Left cardiac atrium (tissue), 4 donors: ENCODE data around the gene ZNF580. TPM values are rescaled to one million over a fixed set of nuclear protein-coding genes. Genes with fewer than 3 reads are reported as not detected.

Experiments
- ATAC-seq, 2 donors: fragments of 200-7000 bp; cut with Tn5 transposase; one replicate each; pipeline ENCODE4 v1.9.1; 2020; ENCODE audit warnings: mild to moderate bottlenecking in 2 of 2, moderate library complexity in 2 of 2
- DNase-seq: peaks from one replicate; pipeline ENCODE4 v3.0.0-alpha.2; 2020
- intact Hi-C, 2 donors: fragments of 100-400 bp; cut with DNase I; formaldehyde crosslinking; loops; one replicate each; pipeline versions ENCODE4 v1.14.1 to v1.15.1; 2022 to 2023
- total RNA-seq, 2 donors: library from RNA; stranded (reverse); fragmentation: NEBNext Ultra II Directional; extraction: Animal tissue kit (Norgen Biotek cat#: 25700); gene quantifications; one replicate each; pipeline ENCODE4 v1.2.1, GENCODE V29; 2021
- donor health status: DM: no; HTN: yes; CAD: no.
- donor health status: DM: no; HTN: yes; CAD: no; lungs with severe emphysema.
- donor health status: DM: yes; HTN: yes; CAD: no.
- donor health status: Dilated cardiomyopathy.

ZNF580 gene
- total RNA-seq, 2 donors from 2014 or later = 17.7 to 27.7 TPM

DNA sequence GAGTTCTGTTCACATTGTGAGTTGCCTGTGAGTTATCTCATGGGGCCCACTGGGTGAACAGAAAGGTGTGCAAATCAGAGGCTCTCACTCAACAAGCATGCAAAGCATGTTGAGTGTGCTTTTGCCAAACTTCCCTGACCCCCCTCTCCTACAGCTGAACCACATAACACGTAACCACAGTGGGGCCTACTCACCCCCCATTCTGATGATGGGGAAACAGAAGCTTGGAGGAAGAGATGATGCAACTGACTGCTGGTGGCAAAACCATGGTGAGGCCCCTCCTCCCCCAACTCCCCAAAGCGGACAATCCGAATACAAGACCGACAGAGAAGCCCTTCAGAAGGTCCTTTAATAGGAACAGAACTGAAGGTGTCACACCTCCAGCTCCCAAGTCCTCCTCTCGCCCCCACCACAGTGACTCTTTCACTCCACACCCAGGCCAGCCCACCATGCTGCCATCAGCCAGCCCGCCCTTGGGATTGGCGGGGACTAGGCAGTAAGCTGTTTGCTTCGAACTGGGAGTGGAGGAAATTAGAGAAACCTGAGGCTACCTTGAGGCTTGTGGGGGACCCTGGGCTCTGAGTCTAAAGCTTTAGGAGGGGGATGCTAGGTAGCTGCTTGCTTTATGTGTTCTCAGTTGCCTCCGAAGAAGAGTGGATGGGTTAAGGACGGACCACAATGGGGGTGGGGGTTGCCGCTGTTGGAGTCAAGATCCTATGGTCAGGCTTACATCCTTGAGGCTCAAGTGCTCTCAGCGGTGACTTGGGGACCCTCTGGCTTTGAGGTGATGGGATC lies 20.2 kb upstream of the ZNF580 start:
- intact Hi-C loops = no loop called here
- ATAC-seq = no peak
- DNase-seq = no peak

DNA sequence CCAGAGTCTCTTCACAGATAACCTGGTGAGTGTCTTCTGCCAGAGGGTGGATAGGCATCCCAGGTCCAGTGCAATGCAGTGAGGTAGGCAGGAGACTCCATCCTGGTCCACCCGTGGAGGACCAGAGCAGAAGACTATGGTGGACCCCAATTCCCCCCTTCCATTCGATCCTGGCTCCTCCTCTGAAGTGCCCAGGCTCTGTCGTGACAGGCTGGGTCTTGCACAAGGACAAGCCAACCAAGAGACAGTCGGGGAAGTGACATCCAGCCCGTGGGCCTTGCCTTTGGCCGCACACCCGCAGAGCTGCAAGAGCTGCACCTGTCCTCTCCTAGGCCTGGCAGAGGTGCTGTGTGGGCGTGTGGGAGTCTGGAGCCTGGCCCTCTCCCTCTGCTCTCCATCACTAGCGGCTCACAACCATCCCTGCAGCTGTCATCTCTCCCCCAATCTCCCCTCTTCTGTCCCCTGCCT lies 19.6 kb upstream of the ZNF580 start:
- intact Hi-C loops = no loop called here
- DNase-seq = no peak
- ATAC-seq = no peak

DNA sequence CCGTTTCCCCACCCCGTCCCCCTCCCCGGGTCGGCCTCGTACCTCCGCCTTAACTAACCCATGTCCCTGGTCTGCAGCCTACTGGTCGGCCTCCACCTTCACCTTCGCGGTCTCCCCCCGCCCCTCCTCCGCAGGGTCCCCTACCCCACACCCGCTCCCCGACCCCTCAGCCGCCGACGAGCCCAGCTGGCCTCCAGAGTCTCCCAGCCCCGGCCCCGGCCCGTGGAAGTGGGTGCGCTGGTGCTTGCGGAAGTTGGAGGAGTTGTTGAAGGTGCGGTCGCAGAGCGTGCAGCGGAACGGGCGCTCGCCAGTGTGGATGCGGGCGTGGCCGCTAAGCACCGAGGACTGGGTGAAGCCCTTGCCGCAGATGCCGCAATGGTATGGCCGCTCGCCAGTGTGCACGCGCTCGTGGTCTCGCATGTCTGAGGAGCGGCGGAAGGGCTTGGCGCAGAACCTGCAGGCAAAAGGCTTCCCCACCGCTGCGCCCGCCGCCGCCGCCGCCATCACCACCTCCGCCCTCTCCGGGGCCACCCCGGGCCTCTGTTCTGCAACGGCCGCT lies 19.1 kb upstream of the ZNF580 start:
- ATAC-seq (no peak), DNase-seq (no peak)
- intact Hi-C loops = no loop called here

DNA sequence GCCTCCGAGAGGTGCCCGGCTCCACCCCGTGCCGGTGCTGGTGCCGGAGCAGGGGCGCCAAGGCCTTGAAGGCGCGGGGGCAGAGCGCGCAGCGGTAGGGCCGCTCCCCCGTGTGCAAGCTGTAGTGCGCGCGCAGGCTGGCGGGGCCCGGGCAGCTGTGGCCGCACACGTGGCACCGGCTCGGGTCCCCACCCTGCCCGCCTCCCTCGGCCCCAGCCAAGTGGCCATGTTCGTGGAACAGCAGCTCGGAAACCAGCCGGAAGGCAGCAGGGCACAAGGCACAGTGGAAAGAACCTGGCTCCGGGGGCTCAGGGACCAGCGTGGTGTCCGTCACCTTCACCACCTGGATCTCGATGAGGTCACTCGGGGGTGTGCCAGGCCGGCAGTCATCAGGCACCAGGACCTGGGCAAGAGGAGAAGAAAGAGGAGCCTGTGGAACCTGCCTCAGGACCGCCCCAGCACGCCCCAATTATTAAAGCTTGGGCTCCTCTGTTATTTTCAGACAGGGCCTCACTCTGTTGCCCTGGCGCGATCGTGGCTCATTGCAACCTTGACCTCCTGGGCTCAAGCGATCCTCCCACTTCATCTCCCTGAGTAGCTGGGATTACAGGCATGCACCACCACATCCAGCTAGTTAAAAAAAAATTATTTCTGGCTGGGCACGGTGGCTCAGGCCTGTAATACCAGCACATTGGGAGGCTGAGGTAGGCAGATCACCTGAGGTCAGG lies 18.4 kb upstream of the ZNF580 start:
- DNase-seq (no peak), ATAC-seq (no peak)
- intact Hi-C loops = no loop called here

DNA sequence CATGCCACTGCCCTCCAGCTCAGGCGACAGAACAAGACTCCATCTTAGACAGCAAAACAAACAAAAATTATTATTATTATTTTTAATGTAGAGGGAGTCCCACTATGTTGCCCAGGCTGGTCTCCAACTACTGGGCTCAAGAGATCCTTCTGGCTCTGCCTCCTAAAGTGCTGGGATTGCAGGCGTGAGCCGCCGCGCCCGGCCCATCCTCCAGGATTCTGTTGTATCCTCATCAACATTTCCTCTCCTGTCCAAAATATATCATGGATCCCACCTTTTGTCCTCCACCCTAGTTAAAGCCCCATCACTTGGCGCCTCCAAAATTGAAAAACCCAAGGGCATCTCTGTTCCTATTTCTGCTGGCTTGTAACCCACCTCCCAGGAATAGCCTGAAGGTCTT lies 17.7 kb upstream of the ZNF580 start:
- intact Hi-C loops = no loop called here
- DNase-seq (no peak), ATAC-seq (no peak)

DNA sequence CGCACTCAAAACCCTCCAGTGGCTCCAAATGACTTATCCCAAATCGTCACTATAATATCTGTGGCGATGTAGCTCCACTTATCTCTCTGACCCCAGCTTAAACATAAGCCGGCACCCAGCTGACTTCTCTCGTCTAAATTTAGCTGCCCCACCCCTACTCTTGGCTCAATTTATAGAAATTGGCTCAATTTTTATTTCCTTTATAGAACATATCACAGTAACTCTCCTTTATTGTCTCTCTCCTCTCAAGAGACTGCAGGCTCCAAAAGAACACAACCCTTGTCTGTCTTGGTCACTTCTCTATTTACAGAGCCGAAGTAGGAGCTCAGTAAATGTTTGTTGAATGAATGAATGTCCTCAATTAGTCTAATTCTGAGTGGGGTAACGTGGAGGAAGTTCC lies 17.2 kb upstream of the ZNF580 start:
- DNase-seq = no peak
- intact Hi-C loops = no loop called here

DNA sequence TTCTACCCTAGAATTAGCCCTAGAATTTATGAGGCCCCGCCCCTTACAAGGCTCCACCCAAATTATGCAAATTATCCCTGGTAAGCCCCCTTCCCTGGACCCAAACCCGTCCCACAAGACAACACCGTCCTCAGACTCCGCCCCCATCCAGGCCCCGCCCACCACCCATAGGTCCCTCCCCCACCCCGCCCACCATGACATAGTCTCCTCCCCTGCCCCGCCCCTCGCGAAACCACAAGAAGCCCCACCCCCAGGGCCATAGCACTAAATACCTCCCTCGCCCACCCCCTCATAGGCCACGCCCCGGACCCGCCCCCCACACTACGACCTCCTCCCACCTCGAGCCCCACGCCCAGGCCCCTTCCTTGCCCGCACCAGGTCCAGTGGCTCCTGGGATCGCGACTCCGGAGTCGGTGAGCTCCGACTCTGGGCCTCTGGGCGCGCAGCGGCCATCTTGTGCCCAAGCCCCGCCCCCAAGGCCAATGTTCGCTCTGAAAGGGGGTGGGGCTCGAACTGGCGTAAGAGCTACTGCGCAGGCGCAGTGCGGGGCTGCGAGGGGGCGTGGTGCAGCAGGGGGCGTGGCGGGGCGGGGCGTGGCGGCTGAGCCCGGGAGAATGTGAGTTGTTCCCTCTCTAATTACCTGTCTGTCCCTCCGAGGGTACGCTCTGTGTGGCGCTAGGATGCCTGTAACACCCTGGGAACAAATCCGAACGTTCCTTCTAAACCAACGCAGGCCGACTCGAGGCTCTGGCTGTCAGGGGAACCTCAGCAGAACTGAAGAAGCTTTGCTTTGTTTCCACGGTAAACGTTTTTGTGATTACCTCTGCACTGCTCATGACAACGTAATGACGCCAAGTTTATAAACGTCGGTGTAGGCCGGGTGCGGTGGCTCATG lies 16.4 kb upstream of the ZNF580 start, which contains the start of gene ZNF784:
Gene ZNF784 (minus strand): TSS at position 458 of the 895 bp plus-strand sequence. CDS start 5 bp downstream, at position 453.
- DNase-seq (peak; percentile 94), ATAC-seq (peak; percentile 93 to 94)
- intact Hi-C loops = no loop called here

More for the DNA sequence above, 17.2 kb upstream of the ZNF580 start:
- ATAC-seq = no peak

DNA sequence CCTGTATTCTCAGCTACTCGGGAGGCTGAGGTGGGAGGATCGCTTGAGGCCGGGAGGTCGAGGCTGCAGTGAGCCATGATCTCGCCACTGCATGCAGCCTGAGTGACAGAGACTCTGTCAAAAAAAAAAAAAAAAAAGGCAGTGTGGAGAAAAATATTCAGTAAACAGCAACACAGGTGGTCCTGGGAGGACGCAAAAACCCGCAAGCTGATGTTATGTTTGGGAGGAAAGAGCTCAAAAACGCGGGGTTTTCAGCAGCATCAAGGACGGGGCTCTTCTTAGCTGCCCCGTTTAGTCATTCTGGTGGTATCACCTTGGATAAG lies 15.8 kb upstream of the ZNF580 start:
- intact Hi-C loops = no loop called here
- ATAC-seq (no peak), DNase-seq (no peak)

DNA sequence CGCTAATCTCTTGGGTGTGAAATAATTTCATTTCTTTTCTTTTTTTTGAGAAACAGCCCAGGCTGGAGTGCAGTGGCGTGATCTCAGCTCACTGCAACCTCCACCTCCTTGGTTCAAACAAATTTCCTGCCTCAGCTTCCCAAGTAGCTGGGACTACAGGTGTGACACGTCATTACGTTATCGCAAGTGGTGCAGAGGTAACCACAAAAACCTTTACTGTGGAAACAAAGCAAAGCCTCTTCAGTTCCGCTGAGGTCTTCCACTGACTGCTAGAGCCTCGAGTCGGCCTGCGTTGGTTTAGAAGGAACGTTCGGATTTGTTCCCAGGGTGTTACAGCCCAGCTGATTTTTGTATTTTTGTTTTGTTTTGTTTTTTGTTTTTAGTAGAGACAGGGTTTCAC lies 14.5 kb upstream of the ZNF580 start:
- DNase-seq = no peak
- ATAC-seq = no peak
- intact Hi-C loops = no loop called here

DNA sequence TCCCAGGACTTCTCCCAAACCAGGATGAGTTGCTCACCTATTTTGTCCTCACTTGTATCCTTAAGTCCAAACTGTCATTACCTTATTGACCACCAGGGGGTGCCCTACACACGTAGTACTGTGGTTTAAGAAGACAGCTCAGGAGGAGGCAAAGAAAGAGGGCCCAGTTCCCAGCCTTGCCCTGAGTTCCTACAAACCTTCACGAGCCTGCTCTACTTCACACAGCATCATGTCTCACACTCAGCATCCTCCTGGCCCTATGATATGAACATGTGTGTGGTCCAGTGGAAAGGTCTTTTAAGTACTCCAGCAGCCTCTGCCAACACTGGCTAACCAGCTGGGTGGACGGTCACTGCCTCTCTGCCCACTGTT lies 8.4 kb upstream of the ZNF580 start:
- ATAC-seq (peak; percentile 62 to 66), DNase-seq (peak; percentile 83)
- intact Hi-C loops = loop anchor here in 1 of 2 donors (10.0 kb wide), 1 partner anchor 118 kb away; no protein-coding TSS in a partner anchor

DNA sequence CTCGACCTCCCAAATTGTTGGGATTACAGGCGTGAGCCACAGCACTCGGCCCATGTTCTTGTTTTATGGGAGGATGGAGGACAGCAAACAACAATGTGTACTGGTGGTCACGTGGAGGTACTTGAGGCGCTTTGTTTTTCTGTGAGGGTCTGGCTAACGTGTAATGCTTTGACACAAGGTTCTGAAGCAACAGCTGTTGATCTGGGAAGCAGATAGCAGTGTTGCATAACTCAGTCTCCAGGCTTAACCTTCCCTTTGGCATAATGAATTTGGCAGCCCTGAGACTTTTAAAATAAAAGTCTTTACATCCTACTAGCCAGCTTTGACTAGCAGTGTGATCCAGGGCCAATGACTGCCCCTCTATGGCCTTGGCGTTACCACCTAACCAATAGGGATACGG lies 6.9 kb upstream of the ZNF580 start:
- intact Hi-C loops = loop anchor here in 1 of 2 donors (10.0 kb wide), 1 partner anchor 119 kb away; no protein-coding TSS in a partner anchor
- no peak for ATAC-seq
- DNase-seq = no peak

DNA sequence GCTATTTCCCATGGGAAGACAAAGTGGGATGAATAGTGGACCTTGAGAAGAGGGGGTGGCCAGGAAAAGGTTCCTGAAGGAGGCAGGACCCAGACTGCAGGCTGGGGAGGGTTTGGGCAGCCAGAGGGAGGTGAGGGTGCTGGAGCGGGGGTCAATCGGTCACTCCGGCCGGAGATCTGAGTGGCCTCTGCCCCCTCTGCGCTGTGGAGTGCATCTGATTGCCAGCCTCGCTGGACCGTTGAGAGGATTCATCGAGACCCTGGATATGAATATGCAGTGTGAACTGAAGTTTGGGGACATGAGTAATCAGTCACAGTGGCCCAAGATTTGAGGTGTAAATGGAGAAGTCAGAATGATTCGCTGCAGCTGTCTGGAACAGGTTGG lies 5.5 kb upstream of the ZNF580 start:
- ATAC-seq (peak in 1 of 2 donors; percentile 3), DNase-seq (no peak)
- intact Hi-C loops = loop anchor here in 1 of 2 donors (10.0 kb wide), 1 partner anchor 121 kb away; no protein-coding TSS in a partner anchor

DNA sequence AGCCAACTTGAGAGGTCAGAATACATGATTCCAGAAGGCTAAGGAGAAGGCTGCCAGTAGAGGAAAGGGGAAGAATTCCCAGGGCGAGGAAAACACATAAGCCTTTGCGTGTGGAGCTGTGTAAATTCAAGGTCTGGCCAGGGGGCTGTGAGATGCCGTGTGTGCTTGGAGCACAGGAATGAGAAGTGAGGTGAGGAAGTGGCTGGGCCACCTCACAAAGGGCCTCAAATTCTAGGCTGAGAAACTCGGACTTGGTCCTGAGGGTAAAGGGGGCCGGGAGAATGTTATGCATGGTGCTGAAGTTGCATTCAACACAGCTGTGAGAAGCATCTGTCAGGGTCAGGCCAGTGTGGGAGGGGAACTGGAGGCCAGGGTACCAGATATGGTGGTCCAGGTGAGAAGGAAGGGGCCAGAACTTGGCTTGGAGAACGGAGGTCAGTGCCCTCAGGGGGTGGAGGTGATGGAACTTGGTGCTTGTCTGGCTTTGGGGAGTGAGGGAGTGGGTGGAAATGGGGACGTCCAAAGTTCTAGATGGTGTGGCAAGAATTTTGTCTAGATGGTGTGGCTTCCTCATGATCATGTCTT lies 4.9 kb upstream of the ZNF580 start:
- no peak for ATAC-seq
- DNase-seq = no peak

DNA sequence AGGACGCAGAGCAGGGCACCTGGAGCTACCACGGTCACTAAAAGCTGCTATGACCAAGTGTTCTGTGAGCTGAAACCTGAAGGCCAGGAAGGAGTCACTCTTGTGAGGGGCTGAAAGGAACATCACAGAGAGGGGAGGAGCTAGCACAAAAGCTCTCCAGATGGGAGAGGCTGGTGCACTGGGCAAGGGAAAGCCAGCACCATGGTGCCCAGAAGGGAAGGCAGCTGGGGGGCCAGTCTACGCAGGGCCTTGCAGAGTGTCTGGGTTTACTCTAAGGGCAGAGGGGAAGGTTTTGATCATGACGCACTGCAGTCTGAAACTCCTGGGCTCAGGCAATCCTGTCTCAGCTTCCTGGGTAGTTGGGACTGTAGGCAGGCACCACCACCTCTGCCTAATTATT lies 4.1 kb upstream of the ZNF580 start:
- ATAC-seq (no peak), DNase-seq (no peak)
- intact Hi-C loops = loop anchor here in 1 of 2 donors (10.0 kb wide), 1 partner anchor 122 kb away; no protein-coding TSS in a partner anchor

More for the DNA sequence above, 4.9 kb upstream of the ZNF580 start:
- intact Hi-C loops = loop anchor here in 1 of 2 donors (10.0 kb wide), 1 partner anchor 121 kb away; no protein-coding TSS in a partner anchor

DNA sequence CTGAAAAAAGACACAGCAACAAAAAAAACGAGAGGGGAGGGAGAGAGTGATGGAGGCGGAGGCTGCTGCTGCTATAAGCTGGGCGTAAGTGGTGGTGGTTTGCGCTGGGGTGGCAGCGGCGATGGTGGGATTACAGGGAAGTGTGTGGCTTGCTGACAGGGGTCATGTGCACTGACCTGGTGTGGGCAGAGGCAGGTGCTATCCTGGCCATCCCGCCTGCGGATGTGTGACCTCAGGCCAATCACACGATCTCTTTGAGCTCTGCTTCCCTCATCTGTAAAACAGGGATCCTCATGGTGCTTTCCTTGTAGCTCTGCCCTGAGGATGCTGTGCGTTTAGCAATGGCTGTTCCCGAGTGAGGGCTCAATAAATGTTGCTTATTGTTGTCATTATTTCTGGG lies 3.3 kb upstream of the ZNF580 start:
- no peak for DNase-seq

DNA sequence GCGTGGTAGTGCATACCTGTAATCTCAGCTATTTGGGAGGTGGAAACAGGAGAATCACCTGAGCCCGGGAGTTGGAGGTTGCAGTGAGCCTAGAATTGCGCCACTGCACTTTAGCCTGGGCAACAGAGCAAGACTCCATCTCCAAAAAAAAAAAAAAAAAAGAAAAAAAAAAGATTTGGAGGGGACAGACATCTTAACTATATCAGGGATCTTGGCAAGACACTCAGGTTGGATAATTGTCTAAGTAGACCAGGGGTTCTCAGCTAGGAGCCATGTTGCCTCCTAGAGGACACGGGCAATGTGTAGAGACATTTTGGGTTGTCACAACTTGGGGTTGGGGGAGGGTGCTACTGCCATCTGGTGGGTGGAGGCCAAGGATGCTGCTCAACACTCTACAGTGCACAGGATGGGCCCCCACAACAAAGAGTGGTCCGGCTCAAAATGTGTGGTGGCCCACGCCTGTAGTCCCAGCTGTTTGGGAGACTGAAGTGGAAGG lies 1.9 kb upstream of the ZNF580 start:
- no peak for DNase-seq

More for the DNA sequence above, 3.3 kb upstream of the ZNF580 start:
- intact Hi-C loops = loop anchor here in 1 of 2 donors (10.0 kb wide), 1 partner anchor 123 kb away; no protein-coding TSS in a partner anchor
- ATAC-seq = no peak

DNA sequence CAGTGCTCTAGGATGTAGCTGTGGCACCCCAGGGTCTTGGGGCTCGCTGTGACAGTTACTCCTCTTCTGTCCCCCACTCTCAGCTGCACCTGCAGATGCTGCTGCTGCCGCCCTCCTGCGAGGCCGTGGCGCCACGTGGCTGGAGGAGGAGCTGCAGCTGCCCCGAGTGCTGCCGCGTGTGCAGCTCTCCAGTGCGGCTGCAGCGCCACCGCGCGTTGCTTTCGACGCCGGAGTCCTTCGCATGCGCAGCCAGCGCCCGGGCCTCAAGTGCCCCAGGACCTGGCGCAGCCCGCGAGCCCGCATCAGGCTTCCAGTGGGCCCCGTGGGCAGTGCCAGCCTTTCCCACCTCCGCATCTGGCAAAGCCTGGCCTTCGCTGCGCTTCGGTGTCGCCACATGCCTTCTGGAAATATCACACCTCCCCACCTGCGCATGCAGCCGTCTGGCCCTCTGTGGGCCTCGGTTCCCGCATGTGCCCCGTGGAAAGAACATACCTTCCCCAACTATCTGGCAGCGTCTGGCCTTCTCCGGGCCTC lies 692 bp upstream of the ZNF580 start:
- DNase-seq (peak; percentile 78), ATAC-seq (peak; percentile 13 to 25)
- intact Hi-C loops = no loop called here

More for the DNA sequence above, 1.9 kb upstream of the ZNF580 start:
- ATAC-seq = no peak
- intact Hi-C loops = loop anchor here in 1 of 2 donors (10.0 kb wide), 1 partner anchor 124 kb away; no protein-coding TSS in a partner anchor
